HEK293T (cell line): ENCODE results near the gene ASB10.

ENCODE experiments used
- SP1 ChIP-seq: fragments of 450-650 bp; IDR thresholded peaks from 2 replicates; pipeline ENCODE4 v1.6.1; 2017
- ZNF384 ChIP-seq: fragments of 450-650 bp; IDR thresholded peaks from 2 replicates; pipeline ENCODE4 v1.6.1; 2016

GRCh38 chr7:151225948-151226510 is 39.0 kb upstream of the ASB10 start:
- TF ChIP-seq SP1 (no peak), ZNF384 (no peak)
